Testis (tissue), 3 donors: ENCODE results near the gene TRPC1. TPM values are rescaled to one million over a fixed set of nuclear protein-coding genes. Genes with fewer than 3 reads are reported as not detected.

Experiments used
- DNase-seq: peaks from one replicate; pipeline ENCODE4 v3.0.0-alpha.2; 2019
- H3K27ac ChIP-seq, 2 donors: fragments of 200-600 bp; sonication (generic); one replicate each; pipeline ENCODE4 v1.5.1; 2019
- H3K27me3 ChIP-seq: fragments of 200-600 bp; sonication (generic); one replicate; pipeline ENCODE4 v1.5.1; 2019
- H3K36me3 ChIP-seq: fragments of 200-600 bp; sonication (generic); one replicate; pipeline ENCODE4 v1.5.1; 2017; ENCODE audit warnings: low read depth; ENCODE audit errors: missing control alignments
- H3K4me1 ChIP-seq: fragments of 200-600 bp; sonication (generic); one replicate; pipeline ENCODE4 v1.5.1; 2019
- H3K4me3 ChIP-seq, 2 donors: fragments of 200-600 bp; sonication (generic); one replicate each; pipeline ENCODE4 v1.5.1; 2017 to 2019
- H3K9me3 ChIP-seq: fragments of 200-600 bp; sonication (generic); one replicate; pipeline ENCODE4 v1.5.1; 2017
- CTCF ChIP-seq, 3 experiments: fragments of 450-650 bp in 2 of 3; fragments of 200-600 bp in 1 of 3; sonication (generic) in 1 of 3; IDR thresholded peaks; one replicate each; pipeline ENCODE4 v1.5.1; 2016 to 2019; ENCODE audit warnings: antibody characterized with exemption in 3 of 3, mild to moderate bottlenecking in 2 of 3, moderate library complexity in 1 of 3
- POLR2A ChIP-seq: fragments of 450-650 bp; IDR thresholded peaks from one replicate; pipeline ENCODE4 v1.6.1; 2017; ENCODE audit warnings: antibody characterized with exemption, mild to moderate bottlenecking, moderate library complexity
- WGBS, 2 donors: methylation state at CpG; one replicate each; pipeline ENCODE4 v1.1.5; 2018; 5-methylcytosine and 5-hydroxymethylcytosine counted together
- intact Hi-C: fragments of 100-400 bp; cut with DNase I; formaldehyde crosslinking; loops from one replicate; pipeline ENCODE4 v1.15.1; 2023; ENCODE audit warnings: low total_unique reads
- polyA plus RNA-seq: library from polyadenylated mRNA; stranded (reverse); fragments of 350-450 nt; fragmentation: Illumina TruSeq; extraction: RNeasy Lipid Tissue Mini Kit (QIAGEN cat#74804); gene quantifications from one replicate; pipeline ENCODE4 v1.2.3, GENCODE V29; 2014; ENCODE audit warnings: low read depth, low replicate concordance; ENCODE audit not compliant: insufficient read depth
- total RNA-seq, 2 donors: library from RNA; depleted of rRNA; stranded (reverse); fragments of >200 nt; gene quantifications; one replicate each; pipeline ENCODE4 v1.2.3, GENCODE V29; 2016

TRPC1 gene
- total and polyA plus RNA-seq, 3 donors from 2014 or later = 9.2 to 24.8 (median 23.1) TPM

- no peak for DNase-seq
- Histone ChIP-seq H3K27me3 (no peaks in the 10 kb centered on the region), H3K27ac (no peak overlapping the region), H3K36me3 (no peaks in the 10 kb centered on the region), H3K4me3 (no peak overlapping the region), H3K9me3 (no peaks in the 10 kb centered on the region), H3K4me1 (no peaks in the 10 kb centered on the region)
- intact Hi-C loops = no loop called here
- WGBS, 2 donors = 25 to 49% methylated on average over 1 of the region's 1 CpG
- TF ChIP-seq CTCF (IDR thresholded peaks at IDR 0.05) (no peak), POLR2A (no peak)
Observed at GRCh38 chr3:142784228-142784627, 60.4 kb downstream of the TRPC1 start.

GRCh38 chr3:142785996-142786395 lies 62.2 kb downstream of the TRPC1 start:
- H3K4me3 ChIP-seq = no peak overlapping the region
- 72 to 78% methylated on average over 4 of the region's 4 CpGs for WGBS, 2 donors
- H3K27ac ChIP-seq = no peak overlapping the region
- no peaks in the 10 kb centered on the region for H3K9me3 ChIP-seq
- no peaks in the 10 kb centered on the region for H3K27me3 ChIP-seq
- intact Hi-C loops = no loop called here
- TF ChIP-seq POLR2A (no peak), CTCF (IDR thresholded peaks at IDR 0.05) (no peak)
- H3K36me3 ChIP-seq = no peaks in the 10 kb centered on the region
- no peaks in the 10 kb centered on the region for H3K4me1 ChIP-seq
- DNase-seq = no peak

- 61 to 78% methylated on average over 1 of the region's 1 CpG for WGBS, 2 donors
- H3K4me1 ChIP-seq = no peaks in the 10 kb centered on the region
- H3K36me3 ChIP-seq = no peaks in the 10 kb centered on the region
- no peak for DNase-seq
- TF ChIP-seq CTCF (IDR thresholded peaks at IDR 0.05) (no peak), POLR2A (no peak)
- no peak overlapping the region for H3K4me3 ChIP-seq
- no peaks in the 10 kb centered on the region for H3K27me3 ChIP-seq
- H3K27ac ChIP-seq = no peak overlapping the region
- no peaks in the 10 kb centered on the region for H3K9me3 ChIP-seq
- intact Hi-C loops = no loop called here
Observed at GRCh38 chr3:142787719-142788118, 63.9 kb downstream of the TRPC1 start.

- no peak for TF ChIP-seq CTCF (IDR thresholded peaks at IDR 0.05)
- TF ChIP-seq POLR2A = no peak
- no peak overlapping the region for H3K27ac ChIP-seq
- no peaks in the 10 kb centered on the region for H3K27me3 ChIP-seq
- 71 to 76% methylated on average over 4 of the region's 4 CpGs for WGBS, 2 donors
- no peaks in the 10 kb centered on the region for H3K9me3 ChIP-seq
- no peaks in the 10 kb centered on the region for H3K4me1 ChIP-seq
- no peak for DNase-seq
- no peak overlapping the region for H3K4me3 ChIP-seq
- H3K36me3 ChIP-seq = no peaks in the 10 kb centered on the region
- intact Hi-C loops = no loop called here
Observed at GRCh38 chr3:142794508-142794907, 70.7 kb downstream of the TRPC1 start.

- Histone ChIP-seq H3K27me3 (no peaks in the 10 kb centered on the region), H3K4me3 (no peak overlapping the region), H3K36me3 (no peaks in the 10 kb centered on the region), H3K4me1 (no peaks in the 10 kb centered on the region), H3K27ac (no peak overlapping the region), H3K9me3 (no peaks in the 10 kb centered on the region)
- 89 to 95% methylated on average over 1 of the region's 1 CpG for WGBS, 2 donors
- DNase-seq = no peak
- no peak for TF ChIP-seq POLR2A
- TF ChIP-seq CTCF (IDR thresholded peaks at IDR 0.05) = no peak
- intact Hi-C loops = no loop called here
Observed at GRCh38 chr3:142795332-142795731, 71.5 kb downstream of the TRPC1 start.
